HG03064 (cell line): ENCODE results near the gene AK6.
"Not testable (repeated sequence)": the region's sequence is repeated elsewhere in the genome, so short reads cannot be mapped to it uniquely, and the experiment has no call there.

Experiments used
- ATAC-seq: cut with Tn5 transposase; IDR thresholded peaks from one replicate; pipeline ENCODE4 v1.9.1; 2021; ENCODE audit warnings: low read depth; ENCODE audit not compliant: unreplicated experiment

The AK6 gene

GRCh38 chr5:69341520-69342161 is 27.7 kb downstream of the AK6 start:
- no peak for ATAC-seq

- no peak for ATAC-seq
Measured at GRCh38 chr5:69335341-69335935, 33.9 kb downstream of the AK6 start.

DNA sequence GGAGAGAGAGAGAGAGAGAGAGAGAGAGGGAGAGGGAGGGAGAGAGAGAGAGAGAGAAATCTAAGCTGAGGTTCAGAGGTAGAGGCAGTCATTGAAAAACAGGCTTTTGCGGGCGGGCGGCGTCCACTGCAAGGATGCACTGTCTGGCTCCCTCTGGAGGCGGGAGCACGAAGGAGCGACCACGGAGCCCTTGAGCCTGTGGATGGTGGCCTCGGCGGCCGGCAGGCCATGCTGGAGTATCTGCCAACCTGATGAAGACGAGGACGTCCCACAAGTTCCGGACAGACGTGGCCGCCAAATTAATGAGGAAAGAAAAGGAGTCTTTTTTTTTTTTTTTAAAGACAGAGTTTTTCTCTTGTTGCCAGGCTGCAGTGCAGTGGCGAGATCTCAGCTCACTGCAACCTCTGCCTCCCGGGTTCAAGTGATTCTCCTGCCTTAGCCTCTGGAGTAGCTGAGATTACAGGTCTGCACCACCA is 34.5 kb downstream of the AK6 start:
- ATAC-seq = peak; percentile 52

GRCh38 chr5:69333668-69334315 is 35.5 kb downstream of the AK6 start:
- not testable (repeated sequence) for ATAC-seq

DNA sequence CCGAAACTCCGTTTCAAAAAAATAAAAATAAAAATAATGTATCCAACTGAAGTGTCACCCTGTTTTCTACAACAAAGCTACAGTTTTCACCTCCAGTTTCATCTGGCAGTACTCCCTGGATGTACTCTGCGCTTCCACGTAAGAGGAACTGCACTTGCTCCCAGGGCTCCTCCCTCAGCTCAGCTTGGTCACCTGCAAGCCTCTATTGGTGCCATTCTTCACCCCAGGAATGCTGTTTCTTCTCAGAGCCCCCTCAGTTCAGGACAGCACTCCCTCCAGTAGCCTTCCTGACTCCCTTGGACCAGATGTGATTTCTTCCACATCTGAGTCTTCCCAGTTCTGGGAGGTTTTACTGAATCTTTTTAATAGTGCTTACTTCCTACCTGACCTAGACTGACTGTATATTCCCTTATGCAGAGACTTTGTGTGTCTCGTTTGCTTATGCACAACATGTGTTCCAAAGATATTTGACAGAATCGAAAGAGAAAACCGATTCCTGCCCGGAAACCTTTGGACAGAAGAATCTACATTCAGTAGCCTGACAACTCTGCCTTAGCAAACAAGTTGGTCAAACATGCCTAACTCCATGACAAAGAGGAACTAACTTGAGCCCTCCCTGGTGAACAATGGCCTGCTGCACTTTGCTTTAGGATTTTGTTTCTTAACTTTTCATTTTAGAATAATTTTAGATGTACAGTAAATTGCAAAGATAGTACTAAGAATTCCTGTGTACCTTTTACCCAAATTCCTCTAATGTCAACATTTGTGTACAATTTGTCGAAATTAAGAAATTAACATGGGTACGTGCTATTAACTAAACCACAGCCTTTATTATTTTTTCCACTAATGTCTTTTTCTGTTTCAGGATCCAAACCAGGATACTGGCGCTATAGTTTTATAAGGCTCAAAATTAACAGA is 37.5 kb downstream of the AK6 start:
- ATAC-seq = no peak

GRCh38 chr5:69329905-69330489 is 39.3 kb downstream of the AK6 start:
- no peak for ATAC-seq

- ATAC-seq = no peak
Measured at GRCh38 chr5:69326365-69326764, 43.0 kb downstream of the AK6 start.

DNA sequence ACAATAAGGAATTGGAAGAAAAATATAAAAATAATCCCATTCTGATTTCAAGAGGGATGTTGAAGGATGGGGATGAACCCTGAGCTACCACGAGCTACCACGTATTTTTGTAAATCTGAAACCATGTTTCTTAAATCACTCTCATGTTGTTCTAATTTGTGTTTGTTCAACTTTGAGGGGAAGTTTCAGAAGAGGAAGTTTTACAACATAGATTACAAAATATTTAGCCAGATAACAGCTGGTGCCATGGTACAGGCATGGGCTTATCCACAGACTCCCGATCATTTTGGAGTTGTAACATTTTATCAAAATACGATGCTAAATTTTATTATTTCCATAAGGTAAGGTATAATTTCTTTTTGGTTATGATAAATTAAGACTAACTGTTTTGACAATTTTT is 51.9 kb downstream of the AK6 start:
- ATAC-seq = no peak

- no peak for ATAC-seq
Measured at GRCh38 chr5:69315972-69316371, 53.3 kb downstream of the AK6 start.

DNA sequence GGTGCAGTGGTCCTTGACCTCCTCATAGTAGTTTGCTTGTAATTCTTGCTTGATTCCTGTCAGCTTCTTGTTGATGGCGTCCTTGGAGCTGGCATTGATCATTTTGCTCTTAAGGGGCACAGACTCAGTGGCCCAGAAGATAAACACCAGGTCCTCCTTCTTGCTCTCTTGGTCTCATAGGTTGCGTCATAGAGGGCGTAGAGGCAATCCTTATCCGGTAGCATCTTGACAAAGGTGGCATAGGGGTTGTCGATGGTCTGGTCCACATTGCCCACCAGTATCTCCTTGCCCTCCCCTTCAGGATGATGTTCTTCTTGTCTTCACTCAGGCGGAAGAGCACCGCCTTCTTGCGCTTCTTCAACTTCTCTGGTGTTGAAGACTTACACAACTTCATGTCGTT is 55.9 kb downstream of the AK6 start:
- no peak for ATAC-seq

GRCh38 chr5:69312459-69313160 is 56.7 kb downstream of the AK6 start:
- ATAC-seq = no peak

- ATAC-seq = no peak
Measured at GRCh38 chr5:69309380-69309779, 59.9 kb downstream of the AK6 start.

DNA sequence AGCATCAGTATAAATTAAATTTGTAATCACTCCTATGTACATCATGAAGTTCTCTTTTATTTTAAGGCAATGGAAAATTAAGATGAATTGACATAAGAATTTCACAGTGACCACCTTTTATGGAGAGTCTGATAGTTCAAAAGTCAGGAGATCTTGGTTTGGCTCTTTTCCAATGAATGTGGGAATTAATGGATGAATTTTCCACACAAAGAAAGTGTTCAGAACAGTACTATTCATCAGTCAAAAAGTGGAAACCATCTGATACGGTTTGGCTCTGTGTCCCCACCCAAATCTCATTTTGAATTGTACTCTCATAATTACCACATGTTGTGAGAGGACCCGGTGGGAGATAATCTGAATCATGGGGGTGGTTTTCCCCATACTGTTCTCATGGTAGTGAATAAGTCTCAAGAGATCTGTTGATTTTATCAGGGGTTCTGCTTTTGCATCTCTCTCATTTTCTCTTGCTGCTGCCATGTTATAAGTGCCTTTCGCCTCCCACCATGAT is 61.2 kb downstream of the AK6 start:
- ATAC-seq = no peak

GRCh38 chr5:69305512-69305911 is 63.8 kb downstream of the AK6 start:
- no peak for ATAC-seq
